Brain microvascular endothelial cell (primary cell): ENCODE results near the gene PREP.

ENCODE experiments used
- DNase-seq: peaks from one replicate; pipeline ENCODE4 v3.0.0-alpha.2; 2020
- H3K27ac ChIP-seq: fragments of 250-450 bp; sonication (Bioruptor Pico); 2 replicates; pipeline ENCODE4 v1.5.1; 2020; ENCODE audit warnings: mild to moderate bottlenecking, moderate library complexity
- H3K27me3 ChIP-seq: fragments of 250-450 bp; sonication (Bioruptor Pico); replicated peaks from 2 replicates; pipeline ENCODE4 v1.5.1; 2020; ENCODE audit warnings: mild to moderate bottlenecking
- H3K36me3 ChIP-seq: fragments of 250-450 bp; sonication (Bioruptor Pico); replicated peaks from 2 replicates; pipeline ENCODE4 v1.5.1; 2020; ENCODE audit warnings: mild to moderate bottlenecking
- H3K4me3 ChIP-seq: 2 replicates; pipeline ENCODE4 v1.5.1; 2011; ENCODE audit warnings: low read depth, mild to moderate bottlenecking, control low read depth, low read length, moderate library complexity
- in situ Hi-C: cut with HindIII; loops from 2 replicates; pipeline ENCODE4 v1.10.0; 2017; ENCODE audit warnings: low sequenced_read_pairs, low pct_ligation_motif_present
- TF ChIP-seq, protein P1 (sequence below): IDR thresholded peaks from 2 replicates; pipeline ENCODE4 v1.5.1; 2011; ENCODE audit warnings: low read depth, mild to moderate bottlenecking, moderate library complexity, low read length, control low read depth, inconsistent platforms; ENCODE audit errors: missing control alignments

Gene PREP

GRCh38 chr6:105282631-105283585 is 120.0 kb downstream of the PREP start:
- TF ChIP-seq, protein P1, sequence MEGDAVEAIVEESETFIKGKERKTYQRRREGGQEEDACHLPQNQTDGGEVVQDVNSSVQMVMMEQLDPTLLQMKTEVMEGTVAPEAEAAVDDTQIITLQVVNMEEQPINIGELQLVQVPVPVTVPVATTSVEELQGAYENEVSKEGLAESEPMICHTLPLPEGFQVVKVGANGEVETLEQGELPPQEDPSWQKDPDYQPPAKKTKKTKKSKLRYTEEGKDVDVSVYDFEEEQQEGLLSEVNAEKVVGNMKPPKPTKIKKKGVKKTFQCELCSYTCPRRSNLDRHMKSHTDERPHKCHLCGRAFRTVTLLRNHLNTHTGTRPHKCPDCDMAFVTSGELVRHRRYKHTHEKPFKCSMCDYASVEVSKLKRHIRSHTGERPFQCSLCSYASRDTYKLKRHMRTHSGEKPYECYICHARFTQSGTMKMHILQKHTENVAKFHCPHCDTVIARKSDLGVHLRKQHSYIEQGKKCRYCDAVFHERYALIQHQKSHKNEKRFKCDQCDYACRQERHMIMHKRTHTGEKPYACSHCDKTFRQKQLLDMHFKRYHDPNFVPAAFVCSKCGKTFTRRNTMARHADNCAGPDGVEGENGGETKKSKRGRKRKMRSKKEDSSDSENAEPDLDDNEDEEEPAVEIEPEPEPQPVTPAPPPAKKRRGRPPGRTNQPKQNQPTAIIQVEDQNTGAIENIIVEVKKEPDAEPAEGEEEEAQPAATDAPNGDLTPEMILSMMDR = no peak
- Histone ChIP-seq H3K27me3 (no peaks in the 10 kb centered on the region), H3K4me3 (no peak overlapping the region), H3K36me3 (peaks cover 7% of the 10 kb centered on the region), H3K27ac (no peak overlapping the region)
- in situ Hi-C loops = no loop called here
- DNase-seq = no peak

DNA sequence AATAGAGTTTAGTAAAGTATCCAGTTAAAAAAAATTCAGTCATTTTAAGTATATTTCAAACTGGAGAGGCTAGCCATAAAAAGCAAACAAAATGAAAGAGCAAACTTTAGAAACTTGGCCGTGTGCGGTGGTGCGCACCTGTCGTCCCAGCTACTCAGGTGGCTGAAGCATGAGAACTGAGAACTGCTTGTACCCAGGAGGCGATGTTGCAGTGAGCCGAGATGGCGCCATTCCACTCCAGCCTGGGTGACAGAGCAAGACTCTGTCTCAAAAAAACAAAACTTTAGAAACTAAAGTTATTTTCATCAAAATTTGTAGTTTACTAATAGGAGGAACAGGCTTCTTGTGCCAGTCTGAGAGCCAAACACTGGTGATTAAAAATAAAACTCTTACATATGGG is 122.8 kb downstream of the PREP start:
- Histone ChIP-seq H3K27me3 (no peaks in the 10 kb centered on the region), H3K4me3 (no peak overlapping the region), H3K36me3 (peaks cover 14% of the 10 kb centered on the region), H3K27ac (no peak overlapping the region)
- TF ChIP-seq, protein P1 = no peak
- DNase-seq = no peak
- in situ Hi-C loops = no loop called here

DNA sequence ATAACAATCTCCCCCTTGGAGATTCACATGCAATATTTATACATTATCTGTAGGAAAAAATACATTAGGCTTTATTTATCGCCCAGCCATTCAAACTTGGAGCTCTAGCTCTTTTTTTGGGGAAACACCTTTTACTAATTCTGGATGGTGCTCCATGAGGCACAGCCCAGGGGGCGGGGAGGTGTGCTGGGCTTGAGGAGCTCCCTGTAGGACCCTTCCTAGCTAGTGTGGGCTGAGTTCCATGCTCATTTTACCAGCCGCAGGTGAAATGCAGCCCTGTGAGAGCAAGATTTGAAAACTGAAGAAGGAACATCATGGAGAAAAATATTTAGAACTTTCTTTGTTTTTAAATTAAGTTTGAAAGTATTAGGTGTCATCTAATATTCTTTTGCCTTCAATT is 123.4 kb downstream of the PREP start:
- in situ Hi-C loops = no loop called here
- H3K36me3 ChIP-seq = peaks cover 14% of the 10 kb centered on the region
- no peak overlapping the region for H3K4me3 ChIP-seq
- H3K27ac ChIP-seq = no peak overlapping the region
- TF ChIP-seq, protein P1 = no peak
- no peaks in the 10 kb centered on the region for H3K27me3 ChIP-seq
- DNase-seq = no peak

DNA sequence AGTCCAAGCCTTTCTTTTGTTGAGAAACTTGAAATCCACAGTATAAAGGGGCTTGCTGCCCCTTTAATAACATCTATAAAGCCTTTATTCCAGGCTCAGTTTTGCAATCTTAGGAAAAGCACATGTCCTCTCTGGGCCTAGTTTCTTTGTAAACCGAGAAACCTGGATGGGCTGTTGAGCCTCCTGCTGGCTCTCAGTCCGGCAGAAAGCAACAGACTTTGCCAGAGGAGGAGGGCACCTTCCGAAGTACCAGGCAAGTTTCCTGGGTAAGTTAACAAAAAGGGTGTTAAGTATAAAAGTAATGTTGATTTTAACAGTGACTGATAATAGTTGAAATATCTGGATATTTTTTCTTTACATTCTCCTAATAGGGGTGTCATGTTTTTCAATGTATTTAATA is 124.1 kb downstream of the PREP start:
- DNase-seq = no peak
- Histone ChIP-seq H3K36me3 (peaks cover 14% of the 10 kb centered on the region), H3K4me3 (no peak overlapping the region), H3K27me3 (no peaks in the 10 kb centered on the region), H3K27ac (no peak overlapping the region)
- TF ChIP-seq, protein P1 = no peak
- in situ Hi-C loops = no loop called here

DNA sequence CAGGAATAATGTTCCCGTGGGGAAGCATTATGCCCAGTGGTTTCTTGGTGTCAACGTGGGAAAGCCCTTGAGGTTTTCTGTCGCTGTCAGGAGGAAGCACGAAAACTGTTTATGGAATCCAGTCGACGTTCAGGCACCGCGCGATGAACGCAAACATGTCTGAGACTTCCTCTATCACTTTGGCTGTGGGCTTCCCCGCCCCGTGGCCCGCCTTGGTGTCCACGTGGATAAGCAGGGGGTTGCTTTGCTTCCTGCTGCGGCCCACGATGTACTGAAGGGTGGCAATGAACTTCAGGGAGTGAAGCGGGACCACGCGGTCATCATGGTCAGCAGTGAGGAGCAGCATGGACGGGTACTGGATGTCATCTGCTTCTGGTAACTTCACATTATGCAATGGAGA is 124.8 kb downstream of the PREP start:
- H3K27me3 ChIP-seq = no peaks in the 10 kb centered on the region
- H3K36me3 ChIP-seq = peaks cover 14% of the 10 kb centered on the region
- TF ChIP-seq, protein P1 = no peak
- H3K27ac ChIP-seq = no peak overlapping the region
- DNase-seq = no peak
- no peak overlapping the region for H3K4me3 ChIP-seq
- in situ Hi-C loops = no loop called here
